ENCODE measurements around the gene PARM1. TPM values are rescaled to one million over a fixed set of nuclear protein-coding genes. Genes with fewer than 3 reads are reported as not detected.

Gene PARM1
- total RNA-seq, 1 experiment from 2014 or later, result 65.0 TPM

- no peaks in the 10 kb centered on the region for H4K20me1 ChIP-seq (ENCODE audit: insufficient read depth, low read depth, low read length)
- no peak overlapping the region for H3K4me3 ChIP-seq (ENCODE audit: low read length)
- H3K9me2 ChIP-seq (replicated peaks; ENCODE audit: insufficient read depth, low read length), result no peaks in the 10 kb centered on the region
- no peak overlapping the region for H2AFZ ChIP-seq (ENCODE audit: low read length)
- peaks cover 6% of the 10 kb centered on the region; the same call in 1 of the 2 replicates for H3K9me3 ChIP-seq (ENCODE audit: low read length)
- no peaks in the 10 kb centered on the region for H3K27me3 ChIP-seq (ENCODE audit: low read length)
- peaks cover 51% of the 10 kb centered on the region for H3K79me2 ChIP-seq (ENCODE audit: low read length)
- no peak for DNase-seq
- no peak overlapping the region for H3K9ac ChIP-seq (ENCODE audit: low read length)
- peaks cover 41% of the 10 kb centered on the region for H3K4me1 ChIP-seq (ENCODE audit: low read length)
- H3K36me3 ChIP-seq (ENCODE audit: insufficient read depth, low read length), result peaks cover 12% of the 10 kb centered on the region; the same call in 1 of the 2 replicates
- no peak overlapping the region for H3K4me2 ChIP-seq (ENCODE audit: low read depth, low read length, poor library complexity, severe bottlenecking)
- H3K27ac ChIP-seq (ENCODE audit: low read length), result peak overlapping the region; percentile 15; the same call in 1 of the 2 replicates
These were observed 75.0 kb downstream of the PARM1 start for GRCh38 chr4:75007891-75008290.

DNA sequence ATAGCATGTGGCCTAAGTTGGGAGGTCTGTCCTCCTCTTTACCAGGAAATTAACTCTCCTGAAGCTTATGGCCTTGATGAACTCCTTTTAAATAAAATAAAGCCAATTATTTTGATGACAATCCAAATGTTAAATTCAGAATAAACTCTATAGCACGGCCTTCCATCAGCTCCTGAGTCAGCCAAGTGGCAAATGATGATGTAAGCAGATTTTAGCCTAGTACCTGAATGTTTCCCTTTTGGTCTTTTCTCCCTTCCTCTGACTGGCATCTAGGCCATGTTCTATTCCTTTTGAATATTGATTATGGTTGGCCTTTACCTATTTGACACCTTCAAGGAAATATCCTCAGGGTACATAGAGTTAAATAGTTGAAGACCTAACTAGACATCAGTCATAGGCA, 76.2 kb downstream of the PARM1 start:
- no peaks in the 10 kb centered on the region for H4K20me1 ChIP-seq (ENCODE audit: insufficient read depth, low read depth, low read length)
- no peak overlapping the region for H3K4me3 ChIP-seq (ENCODE audit: low read length)
- DNase-seq, result no peak
- H3K9me3 ChIP-seq (ENCODE audit: low read length), result peaks cover 6% of the 10 kb centered on the region; the same call in 1 of the 2 replicates
- H3K79me2 ChIP-seq (ENCODE audit: low read length), result peaks cover 47% of the 10 kb centered on the region
- no peak overlapping the region for H3K9ac ChIP-seq (ENCODE audit: low read length)
- no peaks in the 10 kb centered on the region for H3K27me3 ChIP-seq (ENCODE audit: low read length)
- H3K27ac ChIP-seq (ENCODE audit: low read length), result no peak overlapping the region
- peaks cover 16% of the 10 kb centered on the region; the same call in 1 of the 2 replicates for H3K36me3 ChIP-seq (ENCODE audit: insufficient read depth, low read length)
- no peak overlapping the region for H3K4me2 ChIP-seq (ENCODE audit: low read depth, low read length, poor library complexity, severe bottlenecking)
- peaks cover 31% of the 10 kb centered on the region for H3K4me1 ChIP-seq (ENCODE audit: low read length)
- H3K9me2 ChIP-seq (replicated peaks; ENCODE audit: insufficient read depth, low read length), result no peaks in the 10 kb centered on the region
- no peak overlapping the region for H2AFZ ChIP-seq (ENCODE audit: low read length)

- H3K27me3 ChIP-seq (ENCODE audit: low read length), result no peaks in the 10 kb centered on the region
- H3K9me3 ChIP-seq (ENCODE audit: low read length), result peaks cover 6% of the 10 kb centered on the region; the same call in 1 of the 2 replicates
- H3K4me2 ChIP-seq (ENCODE audit: low read depth, low read length, poor library complexity, severe bottlenecking), result no peak overlapping the region
- no peak for DNase-seq
- peaks cover 24% of the 10 kb centered on the region; the same call in 1 of the 2 replicates for H3K36me3 ChIP-seq (ENCODE audit: insufficient read depth, low read length)
- no peak overlapping the region for H2AFZ ChIP-seq (ENCODE audit: low read length)
- H4K20me1 ChIP-seq (ENCODE audit: insufficient read depth, low read depth, low read length), result no peaks in the 10 kb centered on the region
- H3K4me1 ChIP-seq (ENCODE audit: low read length), result peaks cover 34% of the 10 kb centered on the region
- H3K79me2 ChIP-seq (ENCODE audit: low read length), result peaks cover 39% of the 10 kb centered on the region
- H3K27ac ChIP-seq (ENCODE audit: low read length), result no peak overlapping the region
- H3K9me2 ChIP-seq (replicated peaks; ENCODE audit: insufficient read depth, low read length), result no peaks in the 10 kb centered on the region
- H3K9ac ChIP-seq (ENCODE audit: low read length), result no peak overlapping the region
- no peak overlapping the region for H3K4me3 ChIP-seq (ENCODE audit: low read length)
These were observed 78.3 kb downstream of the PARM1 start for GRCh38 chr4:75011131-75011795.

GRCh38 chr4:75015627-75016026, 82.7 kb downstream of the PARM1 start:
- H3K9me2 ChIP-seq (replicated peaks; ENCODE audit: insufficient read depth, low read length), result no peaks in the 10 kb centered on the region
- H3K36me3 ChIP-seq (ENCODE audit: insufficient read depth, low read length), result peaks cover 12% of the 10 kb centered on the region; the same call in 1 of the 2 replicates
- H3K4me3 ChIP-seq (ENCODE audit: low read length), result no peak overlapping the region
- no peaks in the 10 kb centered on the region for H4K20me1 ChIP-seq (ENCODE audit: insufficient read depth, low read depth, low read length)
- DNase-seq, result no peak
- H3K27me3 ChIP-seq (ENCODE audit: low read length), result no peaks in the 10 kb centered on the region
- no peaks in the 10 kb centered on the region for H3K9me3 ChIP-seq (ENCODE audit: low read length)
- peak overlapping the region; percentile 83 for H3K27ac ChIP-seq (ENCODE audit: low read length)
- no peak overlapping the region for H2AFZ ChIP-seq (ENCODE audit: low read length)
- no peak overlapping the region for H3K9ac ChIP-seq (ENCODE audit: low read length)
- H3K4me2 ChIP-seq (ENCODE audit: low read depth, low read length, poor library complexity, severe bottlenecking), result no peak overlapping the region
- peaks cover 16% of the 10 kb centered on the region for H3K79me2 ChIP-seq (ENCODE audit: low read length)
- peaks cover 65% of the 10 kb centered on the region for H3K4me1 ChIP-seq (ENCODE audit: low read length)

DNA sequence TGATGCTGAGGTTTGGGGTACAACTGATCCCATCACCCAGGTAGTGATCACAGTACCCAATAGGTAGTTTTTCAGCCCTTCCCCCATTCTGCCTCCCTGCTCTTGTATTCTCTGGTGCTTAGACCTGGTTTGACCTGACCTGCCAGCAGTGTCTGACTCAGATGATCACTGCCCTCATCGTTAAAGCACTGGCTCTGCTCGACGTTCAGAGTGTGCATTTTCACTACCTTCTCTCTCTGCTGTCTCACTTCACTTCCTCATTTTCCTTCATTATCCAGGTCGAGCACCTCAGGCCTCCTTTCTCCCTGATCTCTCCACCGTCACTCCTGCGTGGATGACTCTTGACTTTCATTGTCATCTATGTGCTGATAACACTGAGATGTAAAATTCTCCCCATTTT, 83.6 kb downstream of the PARM1 start:
- Histone ChIP-seq H3K79me2 (ENCODE audit: low read length) (peaks cover 16% of the 10 kb centered on the region), H3K4me3 (ENCODE audit: low read length) (no peak overlapping the region), H3K27ac (ENCODE audit: low read length) (peak overlapping the region; percentile 83; the same call in 1 of the 2 replicates), H3K9me2 (replicated peaks; ENCODE audit: insufficient read depth, low read length) (no peaks in the 10 kb centered on the region), H3K36me3 (ENCODE audit: insufficient read depth, low read length) (peaks cover 16% of the 10 kb centered on the region; the same call in 1 of the 2 replicates), H3K9me3 (ENCODE audit: low read length) (no peaks in the 10 kb centered on the region), H4K20me1 (ENCODE audit: insufficient read depth, low read depth, low read length) (no peaks in the 10 kb centered on the region), H3K9ac (ENCODE audit: low read length) (no peak overlapping the region), H3K4me2 (ENCODE audit: low read depth, low read length, poor library complexity, severe bottlenecking) (no peak overlapping the region), H3K4me1 (ENCODE audit: low read length) (peaks cover 74% of the 10 kb centered on the region), H2AFZ (ENCODE audit: low read length) (no peak overlapping the region), H3K27me3 (ENCODE audit: low read length) (no peaks in the 10 kb centered on the region)
- no peak for DNase-seq

DNA sequence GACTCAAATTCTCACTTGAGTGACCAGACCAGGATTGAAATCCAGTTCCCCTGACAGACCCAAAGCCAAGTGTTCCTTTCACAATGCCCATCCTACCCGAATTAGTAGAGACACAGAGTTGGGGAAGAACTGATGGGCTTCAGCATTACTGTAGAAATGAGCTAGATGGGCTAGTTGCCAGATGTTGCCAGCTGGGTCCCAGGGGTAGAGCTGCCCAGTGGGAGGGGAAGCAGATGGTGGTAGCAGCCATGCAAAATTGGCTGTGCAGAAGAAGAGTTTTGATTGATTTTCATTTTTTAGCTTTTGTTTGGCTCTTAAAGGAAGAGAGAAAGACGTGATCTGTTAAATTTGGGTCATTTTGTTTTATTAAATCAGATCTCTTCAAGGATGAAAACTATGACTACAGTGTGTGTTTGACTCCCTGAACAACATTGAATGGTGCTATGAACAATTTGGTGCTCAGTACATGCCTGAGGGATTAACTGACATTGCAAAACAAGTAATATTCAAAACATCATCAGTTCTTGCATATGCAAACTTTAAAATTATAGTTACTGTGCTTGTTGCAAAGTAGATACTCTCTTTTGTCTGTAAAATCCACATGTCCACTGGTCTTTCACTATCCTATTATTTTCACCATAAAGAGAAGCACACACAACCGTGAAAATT, 86.0 kb downstream of the PARM1 start:
- Histone ChIP-seq H3K4me2 (ENCODE audit: low read depth, low read length, poor library complexity, severe bottlenecking) (peak overlapping the region; percentile 66), H3K79me2 (ENCODE audit: low read length) (peaks cover 26% of the 10 kb centered on the region), H2AFZ (ENCODE audit: low read length) (no peak overlapping the region), H3K27me3 (ENCODE audit: low read length) (no peaks in the 10 kb centered on the region), H3K9me3 (ENCODE audit: low read length) (no peaks in the 10 kb centered on the region), H3K4me1 (ENCODE audit: low read length) (peaks cover 96% of the 10 kb centered on the region), H3K36me3 (ENCODE audit: insufficient read depth, low read length) (0 out of 2 replicates have a peak, but pooled peaks cover 12% of the 10 kb centered on the region), H3K9me2 (replicated peaks; ENCODE audit: insufficient read depth, low read length) (no peaks in the 10 kb centered on the region), H3K27ac (ENCODE audit: low read length) (peak overlapping the region; percentile 83), H3K4me3 (ENCODE audit: low read length) (peak overlapping the region; percentile 30), H3K9ac (ENCODE audit: low read length) (peak overlapping the region; percentile 35; the same call in 1 of the 2 replicates), H4K20me1 (ENCODE audit: insufficient read depth, low read depth, low read length) (no peaks in the 10 kb centered on the region)
- peak; percentile 92 for DNase-seq

DNA sequence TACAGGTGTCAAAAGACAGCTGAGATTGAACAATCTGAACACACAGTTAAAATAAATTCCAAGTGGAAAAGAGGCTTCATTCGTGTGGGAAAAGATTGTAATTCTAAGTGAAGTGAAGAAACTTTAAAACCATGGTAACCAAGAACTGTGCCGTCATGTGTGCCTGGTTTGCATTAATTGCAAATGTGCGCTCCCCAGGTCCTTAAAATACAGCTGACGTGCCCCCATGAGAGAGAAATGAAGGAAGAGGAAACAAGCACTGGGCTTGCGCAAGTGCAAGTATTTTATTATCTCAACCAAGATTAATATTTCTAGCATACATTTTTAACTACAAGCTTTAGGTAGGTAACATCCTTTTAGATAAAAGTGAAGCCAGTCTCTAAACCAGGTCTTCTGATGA, 92.5 kb downstream of the PARM1 start:
- Histone ChIP-seq H3K4me3 (ENCODE audit: low read length) (peak overlapping the region; percentile 33), H3K4me2 (ENCODE audit: low read depth, low read length, poor library complexity, severe bottlenecking) (peak overlapping the region; percentile 57), H3K79me2 (ENCODE audit: low read length) (peaks cover 40% of the 10 kb centered on the region), H3K9me3 (ENCODE audit: low read length) (no peaks in the 10 kb centered on the region), H3K36me3 (ENCODE audit: insufficient read depth, low read length) (peaks cover 23% of the 10 kb centered on the region), H3K9ac (ENCODE audit: low read length) (peak overlapping the region; percentile 5; the same call in 1 of the 2 replicates), H3K4me1 (ENCODE audit: low read length) (peaks cover 81% of the 10 kb centered on the region), H4K20me1 (ENCODE audit: insufficient read depth, low read depth, low read length) (no peaks in the 10 kb centered on the region), H3K27ac (ENCODE audit: low read length) (peak overlapping the region; percentile 80), H3K27me3 (ENCODE audit: low read length) (no peaks in the 10 kb centered on the region), H2AFZ (ENCODE audit: low read length) (no peak overlapping the region), H3K9me2 (replicated peaks; ENCODE audit: insufficient read depth, low read length) (no peaks in the 10 kb centered on the region)
- DNase-seq, result peak; percentile 90

DNA sequence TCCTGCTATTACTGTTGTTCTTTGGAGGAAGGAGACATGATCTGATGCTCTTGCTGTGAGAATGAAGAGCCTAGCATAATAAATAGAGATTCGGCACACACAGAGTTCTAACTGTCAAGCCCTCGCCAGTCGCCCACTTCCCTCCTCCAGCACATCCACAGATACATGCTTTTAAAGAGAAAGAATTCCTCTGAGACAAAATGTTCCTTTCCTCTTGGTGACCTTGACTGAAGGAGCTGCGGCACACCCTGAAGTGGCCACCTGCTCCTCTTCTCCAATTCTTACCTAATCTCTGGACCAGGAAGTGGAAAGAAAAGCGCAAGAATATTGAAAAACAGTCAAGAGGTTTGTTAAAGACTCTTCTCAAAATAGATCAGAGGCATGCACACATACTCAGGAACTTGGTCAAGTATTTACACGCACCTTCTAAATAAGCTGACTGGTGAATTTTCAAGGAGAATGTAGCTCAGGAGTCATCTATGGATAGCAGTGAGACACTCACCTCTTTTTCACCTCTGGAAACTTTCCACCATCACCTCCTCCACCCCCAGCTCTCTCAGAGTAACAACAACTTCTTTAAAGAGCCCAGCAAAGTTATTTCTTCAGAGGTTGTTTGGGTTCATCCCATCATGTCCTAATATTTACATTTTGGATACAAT, 95.4 kb downstream of the PARM1 start:
- no peak for DNase-seq
- Histone ChIP-seq H3K27me3 (ENCODE audit: low read length) (no peaks in the 10 kb centered on the region), H3K27ac (ENCODE audit: low read length) (no peak overlapping the region), H2AFZ (ENCODE audit: low read length) (no peak overlapping the region), H3K9ac (ENCODE audit: low read length) (no peak overlapping the region), H3K4me1 (ENCODE audit: low read length) (peaks cover 75% of the 10 kb centered on the region), H3K9me3 (ENCODE audit: low read length) (no peaks in the 10 kb centered on the region), H3K4me2 (ENCODE audit: low read depth, low read length, poor library complexity, severe bottlenecking) (no peak overlapping the region), H3K36me3 (ENCODE audit: insufficient read depth, low read length) (peaks cover 19% of the 10 kb centered on the region), H4K20me1 (ENCODE audit: insufficient read depth, low read depth, low read length) (no peaks in the 10 kb centered on the region), H3K4me3 (ENCODE audit: low read length) (no peak overlapping the region), H3K79me2 (ENCODE audit: low read length) (peaks cover 22% of the 10 kb centered on the region; the same call in 1 of the 2 replicates), H3K9me2 (replicated peaks; ENCODE audit: insufficient read depth, low read length) (no peaks in the 10 kb centered on the region)
